IMR-90 (cell line): Measurements from ENCODE around the gene XRN2. TPM values are rescaled to one million over a fixed set of nuclear protein-coding genes. Genes with fewer than 3 reads are reported as not detected.

Source experiments
- ATAC-seq: fragments of 200-7000 bp; cut with Tn5 transposase; 2 replicates; pipeline ENCODE4 v1.9.1; 2020; ENCODE audit warnings: low read depth, mild to moderate bottlenecking, moderate library complexity
- BruUV-seq: library from RNA; stranded (reverse); fragments of 400-500 nt; replicated peaks from 2 replicates; lab custom pipeline; 2021; lab: Mats Ljungman, UMichigan
- CTCF ChIA-PET: fragments of 300-600 bp; formaldehyde crosslinking; extraction: SDS; loops from one replicate; lab custom pipeline; 2021; ENCODE audit warnings: antibody characterized with exemption; lab: Yijun Ruan, JAX
- POLR2A ChIA-PET: fragments of 300-600 bp; sonication (Branson Sonifier 250); formaldehyde crosslinking; loops from one replicate; lab custom pipeline; 2022; ENCODE audit warnings: antibody characterized with exemption; ENCODE audit not compliant: unreplicated experiment; lab: Charles Lee
- DNase-seq: peaks from one replicate; pipeline ENCODE4 v3.0.0; 2013
- H2AFZ ChIP-seq: replicated peaks from 2 replicates; pipeline ENCODE3; 2013; ENCODE audit warnings: low read length, mild to moderate bottlenecking; ENCODE audit not compliant: poor library complexity
- H2AK5ac ChIP-seq: 2 replicates; pipeline ENCODE4 v1.6.1; 2013; ENCODE audit warnings: low read depth, low read length, inconsistent platforms
- H2AK9ac ChIP-seq: replicated peaks from 2 replicates; pipeline ENCODE3; 2013; ENCODE audit warnings: mild to moderate bottlenecking, low read depth, low read length, moderate library complexity; ENCODE audit not compliant: poor library complexity
- H2BK120ac ChIP-seq: 2 replicates; pipeline ENCODE4 v1.6.1; 2013; ENCODE audit warnings: low read depth, low read length, inconsistent platforms
- H2BK15ac ChIP-seq: 3 replicates; pipeline ENCODE4 v1.6.1; 2013; ENCODE audit warnings: low read depth, low read length, inconsistent platforms
- H2BK20ac ChIP-seq: 2 replicates; pipeline ENCODE4 v1.6.1; 2013; ENCODE audit warnings: low read depth, mild to moderate bottlenecking, inconsistent platforms, low read length, moderate library complexity
- H2BK5ac ChIP-seq: 2 replicates; pipeline ENCODE4 v1.6.1; 2013; ENCODE audit warnings: mild to moderate bottlenecking, low read depth, low read length, inconsistent platforms; ENCODE audit not compliant: poor library complexity, severe bottlenecking
- H3K14ac ChIP-seq: replicated peaks from 2 replicates; pipeline ENCODE4 v1.6.1; 2013; ENCODE audit warnings: low read depth, low read length, inconsistent platforms
- H3K18ac ChIP-seq: 2 replicates; pipeline ENCODE4 v1.6.1; 2013; ENCODE audit warnings: low read depth, low read length, control low read depth
- H3K23ac ChIP-seq: 2 replicates; pipeline ENCODE4 v1.6.1; 2013; ENCODE audit warnings: low read depth, low read length, inconsistent platforms
- H3K27ac ChIP-seq: 2 replicates; pipeline ENCODE4 v1.5.1; 2013; ENCODE audit warnings: mild to moderate bottlenecking, control low read depth, low read length; ENCODE audit not compliant: insufficient read depth
- H3K27me3 ChIP-seq: 2 replicates; pipeline ENCODE4 v1.6.1; 2013; ENCODE audit warnings: low read length; ENCODE audit not compliant: control insufficient read depth, insufficient read depth
- H3K36me3 ChIP-seq: 2 replicates; pipeline ENCODE4 v1.6.1; 2013; ENCODE audit warnings: low read length, mixed read lengths; ENCODE audit not compliant: control insufficient read depth, insufficient read depth
- H3K4ac ChIP-seq: 2 replicates; pipeline ENCODE4 v1.6.1; 2013; ENCODE audit warnings: low read depth, low read length, inconsistent platforms
- H3K4me1 ChIP-seq: 2 replicates; pipeline ENCODE4 v1.6.1; 2013; ENCODE audit warnings: low read length, mixed read lengths; ENCODE audit not compliant: control insufficient read depth, insufficient read depth
- H3K4me2 ChIP-seq: 2 replicates; pipeline ENCODE4 v1.6.1; 2013; ENCODE audit warnings: low read depth, mild to moderate bottlenecking, control low read depth, low read length, moderate library complexity
- H3K4me3 ChIP-seq: 2 replicates; pipeline ENCODE4 v1.5.1; 2013; ENCODE audit warnings: low read depth, mild to moderate bottlenecking, control low read depth, low read length, moderate library complexity; ENCODE audit not compliant: insufficient read depth
- H3K56ac ChIP-seq: 2 replicates; pipeline ENCODE4 v1.6.1; 2013; ENCODE audit warnings: low read length, inconsistent platforms; ENCODE audit not compliant: insufficient read depth; ENCODE audit errors: extremely low read depth
- H3K79me1 ChIP-seq, 2 experiments: 2 replicates each; pipeline ENCODE4 v1.6.1; 2013; ENCODE audit warnings: low read length in 2 of 2, inconsistent platforms in 1 of 2, low read depth in 1 of 2
- H3K9ac ChIP-seq: 2 replicates; pipeline ENCODE4 v1.6.1; 2013; ENCODE audit warnings: low read depth, low read length, control low read depth
- H3K9me1 ChIP-seq: 2 replicates; pipeline ENCODE4 v1.6.1; 2013; ENCODE audit warnings: low read length, inconsistent platforms; ENCODE audit not compliant: insufficient read depth
- H3K9me3 ChIP-seq: 2 replicates; pipeline ENCODE4 v1.6.1; 2013; ENCODE audit warnings: low read length; ENCODE audit not compliant: control insufficient read depth, insufficient read depth
- H4K20me1 ChIP-seq: 2 replicates; pipeline ENCODE4 v1.6.1; 2013; ENCODE audit warnings: low read length, inconsistent platforms; ENCODE audit not compliant: insufficient read depth
- H4K5ac ChIP-seq: 2 replicates; pipeline ENCODE4 v1.6.1; 2013; ENCODE audit warnings: mild to moderate bottlenecking, low read depth, low read length, control low read depth
- H4K8ac ChIP-seq, 2 experiments: 2 replicates each; pipeline ENCODE4 v1.6.1; 2013; ENCODE audit warnings: low read depth in 2 of 2, low read length in 2 of 2, control low read depth in 1 of 2, inconsistent platforms in 1 of 2
- H4K91ac ChIP-seq: 2 replicates; pipeline ENCODE4 v1.6.1; 2013; ENCODE audit warnings: low read depth, low read length, inconsistent platforms; ENCODE audit not compliant: insufficient read depth
- BHLHE40 ChIP-seq: fragments of 150-350 bp; IDR thresholded peaks from 2 replicates; pipeline ENCODE4 v1.6.1; 2016; ENCODE audit warnings: mild to moderate bottlenecking, low read depth, low read length
- CEBPB ChIP-seq: IDR thresholded peaks from 2 replicates; pipeline ENCODE4 v1.6.1; 2012; ENCODE audit warnings: low read depth, low read length, improper control_type of control experiment
- CHD1 ChIP-seq: IDR thresholded peaks from 2 replicates; pipeline ENCODE4 v1.6.1; 2012; ENCODE audit warnings: low read depth, low read length, improper control_type of control experiment
- CTCF ChIP-seq: conservative IDR thresholded peaks from 2 replicates; pipeline ENCODE4 v1.5.1; 2012; ENCODE audit warnings: mild to moderate bottlenecking, low read depth, low read length, improper control_type of control experiment
- ELK1 ChIP-seq: fragments of 150-350 bp; IDR thresholded peaks from 2 replicates; pipeline ENCODE4 v1.6.1; 2016; ENCODE audit warnings: low read depth, mild to moderate bottlenecking, low read length, moderate library complexity, borderline replicate concordance
- FOS ChIP-seq: fragments of 150-350 bp; IDR thresholded peaks from 2 replicates; pipeline ENCODE4 v1.6.1; 2016; ENCODE audit warnings: low read depth, low read length
- MXI1 ChIP-seq: IDR thresholded peaks from 2 replicates; pipeline ENCODE4 v1.6.1; 2012; ENCODE audit warnings: low read depth, mild to moderate bottlenecking, low read length, moderate library complexity, borderline replicate concordance
- NFE2L2 ChIP-seq: fragments of 150-350 bp; IDR thresholded peaks from 2 replicates; pipeline ENCODE4 v1.6.1; 2016; ENCODE audit warnings: low read depth, mild to moderate bottlenecking, low read length
- POLR2A ChIP-seq: IDR thresholded peaks from 2 replicates; pipeline ENCODE4 v1.6.1; 2012; ENCODE audit warnings: mild to moderate bottlenecking, low read depth, low read length
- RAD21 ChIP-seq: IDR thresholded peaks from 2 replicates; pipeline ENCODE4 v1.6.1; 2012; ENCODE audit warnings: low read length, improper control_type of control experiment
- RCOR1 ChIP-seq: IDR thresholded peaks from 2 replicates; pipeline ENCODE4 v1.6.1; 2012; ENCODE audit warnings: mild to moderate bottlenecking, low read length, improper control_type of control experiment; ENCODE audit not compliant: insufficient replicate concordance
- RFX5 ChIP-seq: IDR thresholded peaks from 2 replicates; pipeline ENCODE4 v1.8.0; 2012; ENCODE audit warnings: low read depth, mild to moderate bottlenecking, low read length, moderate library complexity
- SMC3 ChIP-seq: fragments of 150-350 bp; IDR thresholded peaks from 2 replicates; pipeline ENCODE4 v1.6.1; 2016; ENCODE audit warnings: low read depth, mild to moderate bottlenecking, antibody characterized with exemption, low read length, moderate library complexity
- WGBS, 2 experiments: methylation state at CpG; one replicate each; pipeline versions ENCODE4 v1.1.5 to v1.1.7; 2013; ENCODE audit warnings: missing lambda C conversion rate in 2 of 2; ENCODE audit not compliant: insufficient read length in 1 of 2; ENCODE audit errors: extremely low coverage in 2 of 2; 5-methylcytosine and 5-hydroxymethylcytosine counted together
- dilution Hi-C: fragments of 300-500 bp; cut with HindIII; formaldehyde crosslinking; loops from one replicate; pipeline ENCODE4 v1.14.3; 2018; ENCODE audit warnings: low sequenced_read_pairs; ENCODE audit not compliant: unreplicated experiment
- in situ Hi-C: fragments of 300-500 bp; cut with MboI; formaldehyde crosslinking; loops from 3 replicates; pipeline ENCODE4 v1.14.3; 2019; ENCODE audit warnings: low sequenced_read_pairs, inconsistent platforms, mixed read lengths
- intact Hi-C: fragments of 100-400 bp; cut with micrococcal nuclease; formaldehyde crosslinking; loops from 2 replicates; pipeline ENCODE4 v1.10.0; 2022
- polyA plus RNA-seq, 3 experiments: library from polyadenylated mRNA; depleted of rRNA; stranded (reverse); fragments of >200 nt; gene quantifications; 2 replicates each; pipeline ENCODE4 v1.2.3, GENCODE V29; 2012; ENCODE audit warnings: low replicate concordance in 1 of 3
- total RNA-seq: library from RNA; depleted of rRNA; stranded (reverse); fragments of >200 nt; gene quantifications from 2 replicates; pipeline ENCODE4 v1.2.3, GENCODE V29; 2012
- TF ChIP-seq, protein P1 (sequence below): fragments of 150-350 bp; IDR thresholded peaks from 2 replicates; pipeline ENCODE4 v1.6.1; 2017; ENCODE audit warnings: mild to moderate bottlenecking, antibody characterized with exemption, low read length, low read depth

Gene XRN2
- total and polyA plus RNA-seq, 2 of the 4 experiments (the other 2 are of a cell fraction): 58.1 to 70.8 TPM

DNA sequence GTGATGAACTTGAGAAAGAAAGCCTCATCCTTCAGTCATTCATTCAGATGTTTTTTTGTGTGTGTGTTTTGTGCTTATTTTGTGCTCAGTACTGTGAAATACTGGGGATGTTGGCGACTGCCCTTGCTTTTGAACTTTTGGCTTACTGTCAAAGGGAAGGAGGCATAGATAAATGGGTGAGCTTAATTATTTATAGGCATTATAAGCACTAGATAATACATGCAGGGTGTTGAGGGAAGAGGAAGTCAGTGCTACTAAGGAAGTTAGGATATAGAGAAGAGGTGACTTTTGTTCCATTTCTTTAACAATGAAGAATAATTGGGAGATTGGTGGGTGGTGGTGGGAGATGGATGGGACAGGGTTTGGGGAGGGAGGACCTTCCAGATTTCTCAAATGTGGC lies 23.6 kb downstream of the XRN2 start:
- Histone ChIP-seq H2BK120ac (no peak overlapping the region), H4K5ac (no peak overlapping the region), H3K9ac (no peak overlapping the region), H3K23ac (no peak overlapping the region), H3K4me1 (peaks cover 7% of the 10 kb centered on the region), H3K27me3 (no peaks in the 10 kb centered on the region), H4K20me1 (peaks cover 58% of the 10 kb centered on the region), H3K4ac (no peak overlapping the region), H2BK5ac (no peak overlapping the region), H2BK20ac (no peak overlapping the region), H3K36me3 (peaks cover 8% of the 10 kb centered on the region), H3K4me2 (no peak overlapping the region), H3K27ac (no peak overlapping the region), H3K14ac (no peak overlapping the region), H3K56ac (no peak overlapping the region), H3K79me1 (peaks cover 22 to 67% of the 10 kb centered on the region in 2 experiments), H3K4me3 (no peak overlapping the region), H2BK15ac (no peak overlapping the region), H3K9me1 (peaks cover 18% of the 10 kb centered on the region), H3K18ac (no peak overlapping the region), H2AK9ac (no peak overlapping the region), H4K8ac (no peak overlapping the region), H4K91ac (no peak overlapping the region), H2AFZ (no peak overlapping the region), H3K9me3 (no peaks in the 10 kb centered on the region; the same call in 1 of the 2 replicates), H2AK5ac (no peak overlapping the region)
- DNase-seq: no peak
- ATAC-seq: no peak
- dilution Hi-C loops: no loop called here
- ChIA-PET CTCF (interaction anchor here (0.7 kb wide), 1 partner anchor 246 kb away, joined by 3 read pairs; no protein-coding TSS in a partner anchor), POLR2A (interaction anchor here (0.6 kb wide), 1 partner anchor 19 kb away, joined by 4 read pairs; no protein-coding TSS in a partner anchor)
- no CpG with 5 or more reads among the region's 1 CpG for WGBS, 2 experiments
- TF ChIP-seq RFX5 (no peak), CEBPB (no peak), NFE2L2 (no peak), FOS (no peak), RAD21 (no peak), POLR2A (no peak), MXI1 (no peak), SMC3 (no peak), ELK1 (no peak), CHD1 (no peak), BHLHE40 (no peak), CTCF (no peak), RCOR1 (no peak)
- TF ChIP-seq, protein P1, sequence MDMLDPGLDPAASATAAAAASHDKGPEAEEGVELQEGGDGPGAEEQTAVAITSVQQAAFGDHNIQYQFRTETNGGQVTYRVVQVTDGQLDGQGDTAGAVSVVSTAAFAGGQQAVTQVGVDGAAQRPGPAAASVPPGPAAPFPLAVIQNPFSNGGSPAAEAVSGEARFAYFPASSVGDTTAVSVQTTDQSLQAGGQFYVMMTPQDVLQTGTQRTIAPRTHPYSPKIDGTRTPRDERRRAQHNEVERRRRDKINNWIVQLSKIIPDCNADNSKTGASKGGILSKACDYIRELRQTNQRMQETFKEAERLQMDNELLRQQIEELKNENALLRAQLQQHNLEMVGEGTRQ: no peak
- intact Hi-C loops: no loop called here
- in situ Hi-C loops: no loop called here
- BruUV-seq: no TSS peak
